NCI-H187 (cell line): ENCODE results near the gene HPSE2.
"Not testable (repeated sequence)": the region's sequence is repeated elsewhere in the genome, so short reads cannot be mapped to it uniquely, and the experiment has no call there.

Experiments
- DNase-seq, 2 experiments: peaks; one replicate each; lab custom pipeline; 2025; lab: John Stamatoyannopoulos, UW

Gene HPSE2

DNA sequence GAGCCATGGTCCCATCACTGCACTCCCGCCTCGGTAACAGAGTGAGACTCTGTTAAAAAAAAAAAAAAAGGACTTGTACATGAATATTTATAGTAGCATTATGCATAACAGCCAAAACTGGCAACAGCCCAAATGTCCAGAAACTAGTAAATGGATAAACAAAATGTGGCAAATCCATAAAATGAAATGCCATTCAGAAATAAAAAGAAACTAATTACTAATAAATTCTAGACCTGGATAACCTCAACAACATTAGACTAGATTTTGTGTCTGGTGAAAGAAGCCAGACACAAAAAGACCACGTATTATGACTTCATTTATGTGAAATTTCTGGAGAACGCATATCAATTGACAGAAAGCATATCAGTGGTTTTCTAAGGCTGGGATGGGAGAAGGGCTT is 74.5 kb downstream of the HPSE2 start:
- no peak for DNase-seq

DNA sequence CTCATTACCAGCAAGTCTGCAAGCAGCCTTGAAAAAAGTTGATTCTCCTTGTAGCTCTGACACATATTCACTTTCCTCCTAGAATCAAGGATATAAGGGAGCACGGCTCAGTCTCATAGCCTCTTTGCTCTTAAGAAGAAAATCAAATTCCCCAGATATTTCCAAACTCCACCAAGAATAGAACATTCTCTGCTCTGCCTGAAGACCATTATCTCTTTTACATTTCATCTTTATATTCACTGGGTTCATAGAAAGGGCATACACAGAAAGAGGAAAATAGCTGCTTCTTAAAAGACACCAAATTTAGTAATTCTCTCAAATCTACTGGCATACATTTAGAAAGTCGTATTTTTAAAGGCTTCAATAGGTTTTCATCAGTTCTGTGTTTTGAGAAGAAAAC is 92.0 kb downstream of the HPSE2 start:
- DNase-seq = no peak

DNA sequence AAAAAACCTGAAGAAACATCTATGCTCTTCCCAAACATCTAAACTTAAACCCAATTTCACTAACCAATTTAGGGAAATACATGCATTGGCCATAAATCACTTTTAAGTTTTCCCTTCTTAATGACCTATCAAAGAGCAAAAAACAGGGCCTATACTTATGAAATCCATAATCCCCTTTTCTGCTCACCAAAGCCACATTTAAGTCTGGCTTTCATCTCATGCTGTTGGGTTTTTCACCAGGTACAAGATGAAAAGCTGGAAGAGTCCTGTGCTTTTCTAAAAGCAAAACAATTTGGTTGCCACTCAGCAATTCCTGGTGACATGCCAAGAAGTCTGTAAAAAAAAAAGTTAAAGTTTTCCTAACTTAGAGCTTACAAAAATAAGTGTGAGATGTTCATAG is 92.6 kb downstream of the HPSE2 start:
- DNase-seq = no peak

DNA sequence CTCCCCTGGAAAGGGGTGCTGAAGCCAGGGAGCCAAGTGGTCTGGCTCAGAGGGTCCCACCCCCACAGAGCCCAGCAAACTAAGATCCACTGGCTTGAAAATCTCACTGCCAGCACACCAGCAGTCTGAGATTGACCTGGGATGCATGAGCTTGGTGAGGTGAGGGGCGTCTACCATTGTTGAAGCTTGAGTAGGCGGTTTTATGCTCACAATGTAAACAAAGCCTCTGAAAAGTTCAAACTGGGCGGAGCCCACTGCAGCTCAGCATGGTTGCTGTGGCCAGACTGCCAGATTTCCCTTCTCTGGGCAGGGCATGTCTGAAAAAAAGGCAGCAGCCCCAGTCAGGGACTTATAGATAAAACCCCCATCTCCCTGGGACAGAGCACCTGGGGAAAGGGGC is 102.8 kb downstream of the HPSE2 start:
- DNase-seq = not testable (repeated sequence)

DNA sequence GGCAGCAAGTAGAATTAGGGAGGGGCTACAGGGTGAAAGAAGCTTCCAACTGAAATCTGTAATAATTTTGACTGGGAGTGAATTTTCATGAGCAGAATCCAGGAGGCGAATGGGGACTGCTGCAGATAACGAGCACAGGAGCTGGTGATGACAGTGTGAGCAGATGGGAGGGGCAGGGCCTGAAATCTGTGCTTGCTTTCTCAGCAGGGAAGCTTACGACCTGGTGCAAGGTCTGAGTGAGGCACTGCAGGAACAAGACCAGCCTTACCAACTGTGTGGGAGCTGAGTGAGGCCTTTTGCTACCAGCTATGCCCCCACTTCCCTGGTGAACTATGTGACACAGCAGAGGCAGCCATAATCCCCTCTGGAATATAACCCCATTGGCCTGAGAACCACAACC is 109.8 kb downstream of the HPSE2 start:
- DNase-seq = no peak

DNA sequence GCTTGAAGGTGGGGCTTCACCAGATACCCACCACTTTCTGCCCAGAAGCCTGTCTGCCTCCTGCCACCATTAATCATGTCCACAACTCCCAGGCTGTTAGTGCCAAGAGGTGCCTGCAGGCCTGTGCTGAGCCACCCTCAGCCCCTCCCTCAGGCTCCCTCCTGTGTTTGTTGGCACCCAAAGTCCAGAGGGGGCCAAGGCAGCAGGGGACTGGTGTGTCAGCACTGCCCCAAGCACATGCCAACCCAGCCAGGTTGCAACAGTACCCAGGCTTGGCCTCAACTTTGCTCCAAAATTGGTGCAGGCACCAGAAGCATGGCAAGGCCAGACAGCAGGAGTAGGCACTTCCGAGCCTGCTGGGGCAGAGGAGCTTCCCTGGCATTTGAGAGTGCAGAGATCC is 111.3 kb downstream of the HPSE2 start:
- DNase-seq = no peak

DNA sequence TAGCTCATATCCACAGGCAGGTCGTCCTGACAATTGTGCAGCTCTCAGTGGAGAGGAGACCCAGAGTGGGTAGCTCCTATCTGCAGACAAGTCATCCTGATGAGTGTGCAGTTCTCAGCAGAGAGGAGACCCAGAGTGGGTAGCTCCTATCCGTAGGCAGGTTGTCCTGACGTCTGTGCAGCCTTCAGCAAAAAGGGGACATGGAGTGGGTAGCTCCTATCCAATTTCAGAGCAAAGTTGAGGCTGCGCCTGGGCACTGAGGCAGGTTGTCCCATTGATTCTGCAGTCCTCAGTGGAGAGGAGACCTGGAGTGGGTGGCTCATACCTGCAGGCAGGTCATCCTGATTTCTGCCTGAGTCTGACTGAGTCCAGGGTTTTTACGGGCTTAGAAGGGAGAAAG is 111.8 kb downstream of the HPSE2 start:
- DNase-seq = no peak

DNA sequence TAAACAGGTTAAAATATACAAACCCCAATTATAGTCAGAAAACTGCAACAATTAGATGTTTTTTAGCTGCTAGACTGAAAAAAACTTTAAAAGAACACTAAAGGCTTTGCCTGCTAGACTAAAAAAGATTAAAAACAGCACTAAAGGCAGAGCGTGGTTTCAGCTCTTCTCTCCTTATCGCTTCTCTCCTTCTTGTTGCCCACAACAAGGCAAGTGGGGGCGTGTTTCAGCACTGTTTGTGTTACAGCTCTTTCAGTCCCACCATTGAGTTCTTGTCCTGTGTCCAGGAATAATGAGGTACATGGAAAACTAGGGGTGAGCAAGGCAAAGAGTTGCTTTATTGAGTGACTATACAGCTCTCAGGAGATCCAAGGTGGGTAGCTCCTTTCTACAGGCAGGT is 112.3 kb downstream of the HPSE2 start:
- DNase-seq = no peak

DNA sequence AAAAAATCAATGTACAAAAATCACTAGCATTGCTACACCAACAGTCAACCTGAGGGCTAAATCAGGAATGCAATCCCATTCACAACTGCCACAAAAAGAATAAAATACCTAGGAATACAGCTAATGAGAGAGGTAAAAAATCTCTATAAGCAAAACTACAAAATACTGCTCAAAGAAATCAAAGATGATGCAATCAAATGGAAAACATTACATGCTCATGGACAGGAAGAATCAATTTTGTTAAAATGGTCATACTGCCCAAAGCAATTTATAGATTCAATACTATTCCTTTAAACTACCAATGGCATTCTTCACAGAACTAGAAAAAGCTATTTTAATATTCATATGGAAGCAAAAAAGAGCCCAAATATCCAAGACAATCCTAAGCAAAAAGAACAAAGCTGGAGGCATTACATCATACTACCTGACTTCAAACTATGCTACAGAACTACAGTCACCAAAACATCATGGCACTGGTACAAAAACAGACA is 116.3 kb downstream of the HPSE2 start:
- no peak for DNase-seq

DNA sequence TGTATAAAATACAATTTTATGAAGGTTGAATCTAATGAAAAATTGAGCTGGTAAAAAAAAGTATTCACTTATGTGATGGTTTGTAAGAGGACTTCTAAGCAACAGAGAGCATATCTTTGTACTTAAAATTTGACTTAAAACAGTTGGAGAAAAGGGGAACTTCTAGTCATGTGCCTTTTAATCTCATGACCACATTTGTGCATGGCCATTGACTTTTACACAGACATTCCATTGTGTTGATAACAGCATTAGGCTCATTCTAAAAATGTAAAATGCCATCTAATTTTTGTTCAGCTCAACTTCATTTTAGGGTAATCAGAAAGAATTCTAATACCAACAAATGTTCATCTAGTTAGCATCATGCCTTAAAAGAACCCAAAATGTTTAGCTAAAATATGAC is 119.9 kb downstream of the HPSE2 start:
- no peak for DNase-seq

DNA sequence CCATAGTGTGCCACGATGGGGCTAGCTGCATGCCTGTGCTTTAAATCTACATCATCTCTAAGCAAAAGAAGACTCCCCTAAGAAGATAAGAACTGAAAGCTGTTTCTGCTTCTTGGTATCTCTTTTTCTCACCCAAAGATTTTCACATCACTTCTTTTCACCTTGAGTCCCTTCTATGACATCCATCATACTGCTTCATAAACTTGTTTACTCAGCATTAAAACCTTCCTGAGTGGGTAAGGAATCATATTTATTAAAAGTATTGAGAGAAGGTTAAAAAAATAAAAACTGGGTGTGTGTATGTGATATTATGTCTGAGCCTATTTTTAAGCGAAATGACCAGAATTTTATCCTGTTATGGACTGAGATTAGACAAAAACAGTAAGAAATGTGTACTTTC is 150.3 kb downstream of the HPSE2 start:
- no peak for DNase-seq

DNA sequence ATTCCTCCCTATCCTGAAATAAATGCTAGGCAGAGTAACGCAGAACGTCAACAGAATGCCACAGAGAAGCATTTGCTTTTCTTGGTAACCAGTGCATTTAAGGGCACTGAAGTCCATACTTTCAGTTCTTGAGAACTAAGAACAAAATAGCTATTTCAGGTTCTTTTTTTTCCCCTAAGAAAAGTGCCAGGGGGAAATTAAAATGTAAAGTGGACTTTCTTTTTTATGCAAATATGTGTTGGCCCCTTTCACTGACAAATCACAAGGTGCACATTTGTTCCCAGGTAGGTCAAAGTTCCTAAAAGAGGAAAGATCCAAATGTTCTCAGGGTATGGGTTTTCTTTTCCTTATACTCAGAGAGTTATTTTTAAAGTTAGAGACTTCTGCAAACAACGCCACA is 151.5 kb downstream of the HPSE2 start:
- no peak for DNase-seq

DNA sequence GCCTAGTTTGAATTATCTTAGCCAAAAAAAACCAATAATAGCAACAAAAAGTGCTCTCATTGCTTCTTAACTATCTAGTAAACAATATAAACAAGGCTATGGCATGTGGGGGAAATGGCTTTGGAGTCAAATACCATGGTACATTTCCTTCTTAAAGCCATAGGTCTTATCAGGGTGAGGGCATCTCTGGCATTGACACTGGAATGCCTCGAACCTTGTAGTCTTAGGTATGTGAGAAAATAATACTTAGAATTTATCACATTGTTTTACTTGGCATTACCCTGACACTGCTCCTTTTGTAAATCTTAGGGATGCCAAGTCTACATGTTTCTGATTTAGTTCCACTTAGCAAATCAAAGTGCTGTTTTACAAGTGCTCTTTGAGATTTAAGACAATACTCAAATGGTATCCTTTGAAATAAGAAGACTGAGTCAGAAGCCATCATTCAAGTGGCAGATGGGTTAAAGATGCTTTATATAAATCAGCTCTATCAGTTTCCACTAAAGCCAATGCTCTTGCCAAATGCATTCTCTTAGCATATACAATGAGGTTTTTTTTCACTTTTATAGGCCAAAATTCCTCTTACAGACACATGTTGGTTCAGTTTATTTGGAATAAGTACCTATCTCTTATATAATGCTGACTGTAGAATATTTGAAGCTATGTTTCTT is 155.2 kb downstream of the HPSE2 start:
- DNase-seq = no peak

DNA sequence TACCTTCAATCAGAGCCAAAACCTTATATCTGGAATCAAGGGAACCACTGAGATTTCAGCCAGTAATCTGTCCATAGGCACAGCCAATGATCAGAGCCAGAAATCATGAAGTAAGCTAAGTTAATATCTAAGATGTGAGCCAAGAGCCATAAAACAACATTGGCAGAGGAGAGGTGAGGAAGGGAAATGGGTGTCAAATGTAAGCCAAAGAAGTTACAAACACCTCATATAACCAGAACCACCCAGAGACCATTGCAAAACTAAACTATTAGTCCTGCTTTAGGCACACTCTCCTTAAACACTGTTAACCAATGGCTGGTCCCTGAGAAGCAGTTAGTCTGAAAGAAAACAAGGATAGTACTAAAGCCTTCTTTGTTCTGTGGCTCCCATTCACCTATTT is 173.1 kb downstream of the HPSE2 start:
- DNase-seq = no peak

DNA sequence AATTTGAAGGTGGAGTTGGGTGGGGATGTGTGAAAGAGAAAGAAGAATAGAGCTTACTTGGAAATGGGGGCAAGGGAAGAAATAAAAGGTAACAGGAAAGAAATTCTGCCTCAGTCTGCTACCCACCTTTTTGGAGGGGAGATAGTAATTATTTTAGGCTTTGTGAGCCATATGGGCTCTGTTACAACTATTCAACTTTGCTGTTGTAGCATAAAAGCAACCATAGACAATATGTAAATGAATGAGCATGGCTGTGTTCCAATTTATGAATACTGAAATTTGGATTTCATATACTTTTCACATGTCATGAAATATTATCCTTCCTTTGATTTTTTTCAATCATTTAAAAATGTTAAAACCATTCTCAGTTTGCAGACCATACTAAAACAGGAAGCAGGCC is 176.9 kb downstream of the HPSE2 start:
- DNase-seq = no peak

DNA sequence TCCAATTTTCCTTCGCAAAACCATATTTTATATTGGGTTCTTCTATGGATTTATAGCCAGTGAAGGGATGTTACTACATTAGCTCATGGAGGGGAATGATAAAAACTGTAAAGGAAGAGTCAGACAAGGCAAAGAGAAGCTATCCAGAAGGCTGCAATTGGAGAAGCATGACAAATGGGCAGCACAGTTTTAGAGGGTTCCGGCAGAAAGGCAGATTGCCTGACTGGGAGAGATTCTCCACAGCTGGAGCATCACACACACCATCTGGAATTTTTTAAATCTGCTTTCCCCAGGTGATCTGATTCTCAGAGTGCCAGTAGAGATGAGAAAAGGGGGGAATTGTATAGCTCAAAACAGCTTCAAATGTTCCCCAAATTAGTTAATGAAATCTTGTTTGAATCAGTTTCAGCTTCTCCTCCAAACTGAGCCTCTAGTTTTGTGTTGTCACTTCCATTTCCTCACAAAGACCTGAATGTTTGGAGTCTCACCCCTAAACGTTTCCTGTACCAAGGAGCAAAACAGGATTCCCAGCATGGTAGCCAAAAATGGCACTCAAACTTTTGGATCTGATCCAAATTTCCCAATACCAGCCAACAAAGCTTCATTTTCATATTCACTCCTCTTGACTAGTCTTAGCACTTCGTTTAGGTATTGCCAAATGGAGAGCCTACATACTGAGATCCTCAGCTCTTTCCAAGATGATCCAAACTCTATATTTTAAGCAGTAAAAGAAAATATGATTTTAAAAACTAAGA is 177.5 kb downstream of the HPSE2 start:
- DNase-seq = no peak

DNA sequence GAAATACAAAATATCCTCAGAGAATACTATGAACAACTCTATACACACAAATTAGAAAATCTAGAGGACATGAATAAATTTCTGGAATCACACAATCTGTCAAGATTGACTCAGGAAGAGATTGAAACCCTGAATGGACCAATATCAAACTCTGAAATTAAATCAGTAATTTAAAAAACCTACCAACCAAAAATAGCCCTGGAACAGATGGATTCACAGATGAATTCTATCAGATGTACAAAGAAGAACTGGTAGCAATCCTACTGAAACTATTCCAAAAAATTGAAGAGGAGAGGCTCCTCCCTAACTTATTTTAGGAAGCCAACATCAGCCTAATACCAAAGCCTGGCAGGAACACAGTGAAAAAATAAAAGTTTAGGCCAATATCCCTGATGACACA is 190.0 kb downstream of the HPSE2 start:
- no peak for DNase-seq

DNA sequence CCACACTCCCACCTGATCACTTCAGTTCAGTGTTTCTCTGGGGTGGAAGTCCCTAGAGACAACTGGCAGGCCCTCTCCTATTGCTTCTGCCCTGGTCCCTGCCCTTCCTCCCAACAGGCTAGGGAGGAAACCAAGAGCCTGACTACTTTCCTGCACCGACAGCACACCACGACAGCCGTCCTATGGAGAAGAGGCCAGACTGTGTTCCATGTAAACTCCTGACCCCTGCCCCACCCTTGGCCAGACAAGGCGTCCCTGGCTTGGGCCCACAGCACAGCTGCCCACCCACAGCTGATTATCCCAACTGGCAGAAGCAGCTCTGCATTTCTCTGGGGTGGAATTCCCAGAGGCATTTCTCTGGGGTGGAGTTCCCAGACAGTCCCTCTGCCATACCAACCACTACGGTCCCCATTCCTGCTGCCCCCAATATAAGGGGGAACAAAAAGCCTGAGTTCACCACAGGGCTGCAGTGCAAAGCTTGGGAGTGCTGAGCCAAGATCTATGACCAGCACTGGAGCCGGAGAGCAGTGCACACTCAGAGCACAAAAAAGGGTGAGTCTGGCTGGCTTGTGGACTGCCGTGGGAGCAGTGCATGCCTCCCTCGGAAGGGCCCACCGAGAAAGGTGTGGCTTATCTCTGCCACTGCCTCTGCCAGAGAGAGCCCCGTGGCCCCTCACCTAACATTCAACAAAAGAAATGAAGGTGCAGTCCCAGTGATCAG is 193.4 kb downstream of the HPSE2 start:
- DNase-seq = no peak

DNA sequence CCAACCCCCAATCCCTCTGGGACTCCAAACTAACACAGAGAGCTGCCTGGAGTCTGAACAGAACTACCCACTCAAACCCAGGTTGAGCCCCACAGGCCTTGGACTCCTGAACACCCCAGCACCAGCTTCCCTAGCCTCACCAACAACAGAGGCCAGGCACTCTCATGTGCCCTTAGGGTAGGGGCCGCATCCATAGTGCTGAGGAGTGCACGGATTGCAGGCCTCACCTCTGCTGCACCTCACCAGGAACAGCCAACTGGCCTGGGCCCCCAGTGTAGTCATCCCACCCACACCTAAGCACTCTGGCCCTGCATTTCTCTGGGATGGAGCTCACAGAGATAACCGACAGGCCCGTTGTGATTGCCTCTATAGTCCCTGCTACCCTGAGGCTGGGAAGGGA is 194.2 kb downstream of the HPSE2 start:
- no peak for DNase-seq

DNA sequence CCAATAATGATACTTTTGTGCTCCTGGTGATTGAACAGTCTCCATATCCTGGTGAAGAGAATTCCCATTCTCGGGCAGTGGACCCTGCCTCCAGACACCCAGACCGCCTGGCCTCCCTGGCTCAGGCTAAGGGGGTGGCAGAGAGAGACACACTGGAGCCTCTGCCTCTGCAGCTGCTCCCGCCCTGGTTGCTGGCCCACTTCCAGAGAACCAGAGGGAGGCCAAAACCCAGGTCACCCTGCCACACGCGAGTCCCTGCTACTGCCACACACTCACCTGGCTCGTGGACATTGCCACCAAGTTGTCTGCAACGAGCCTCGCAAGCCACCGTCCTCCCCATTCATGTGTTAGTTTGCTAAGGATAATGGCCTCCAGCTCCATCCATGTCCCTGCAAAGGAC is 221.8 kb downstream of the HPSE2 start:
- DNase-seq = no peak

DNA sequence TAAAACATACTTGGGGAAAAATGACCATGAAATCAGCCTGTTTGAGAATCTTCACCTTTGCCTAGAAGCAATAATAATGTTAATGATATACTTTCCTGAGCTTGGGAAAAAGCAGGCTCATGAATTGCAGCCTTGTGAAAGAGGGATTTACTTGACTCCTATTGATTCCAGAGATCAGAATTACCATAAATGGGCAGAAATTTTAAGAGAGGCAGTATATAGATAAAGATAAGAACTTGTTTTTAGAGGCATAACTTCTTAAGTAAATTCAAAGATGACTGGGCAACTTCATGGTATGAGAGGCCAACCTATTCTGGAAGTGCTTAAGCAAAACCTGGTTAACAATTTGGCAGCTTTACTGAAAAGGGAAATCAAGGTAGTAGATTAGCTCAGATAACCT is 225.4 kb downstream of the HPSE2 start:
- DNase-seq = no peak

DNA sequence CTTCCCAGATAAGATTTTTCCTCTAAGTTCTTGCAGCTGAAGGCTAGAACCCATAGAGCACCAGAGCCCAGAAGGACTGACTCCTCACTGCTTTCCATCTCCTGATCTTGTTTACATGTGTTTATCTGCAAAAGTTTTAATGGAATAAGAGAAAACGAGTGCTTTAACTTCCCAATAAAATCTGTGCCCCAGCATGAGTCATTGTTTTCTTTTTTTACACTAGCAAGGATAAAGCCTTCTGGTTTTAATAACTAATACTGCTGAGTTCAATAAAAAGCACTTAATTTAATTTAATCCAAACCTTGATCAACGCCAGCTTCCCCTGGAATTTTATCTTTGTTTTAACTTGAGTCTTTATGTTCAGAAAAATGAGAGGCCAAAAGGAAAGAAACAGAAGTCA is 227.6 kb downstream of the HPSE2 start:
- DNase-seq = no peak

DNA sequence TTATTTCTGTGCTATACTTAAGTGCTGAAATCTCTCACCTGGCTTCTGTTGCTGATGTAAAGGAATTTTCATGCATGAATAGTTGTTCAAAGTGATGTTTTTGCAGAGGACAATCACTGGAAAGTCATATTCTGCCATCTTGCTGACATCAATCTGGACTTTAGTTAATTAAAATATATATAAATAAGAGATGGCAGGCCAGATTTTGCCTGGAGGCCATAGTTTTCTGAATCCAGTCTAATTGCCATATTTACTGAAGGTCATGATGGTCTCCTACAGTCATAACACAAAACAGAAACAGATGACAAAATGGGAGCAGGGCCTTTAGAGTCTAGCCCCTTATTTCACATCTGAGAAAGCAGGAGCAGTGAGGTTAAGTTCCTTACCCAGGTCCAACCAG is 228.2 kb downstream of the HPSE2 start:
- DNase-seq = no peak
